NCI-H2227 (cell line): ENCODE measurements around the gene NTF4.
"Not testable (repeated sequence)": the region's sequence is repeated elsewhere in the genome, so short reads cannot be mapped to it uniquely, and the experiment has no call there.

ENCODE experiments used
- DNase-seq: peaks from one replicate; lab custom pipeline; 2025; ENCODE audit not compliant: unreplicated experiment; lab: John Stamatoyannopoulos, UW

NTF4 gene

GRCh38 chr19:49057636-49058234 lies 6.9 kb downstream of the NTF4 start, which contains the start of gene CGB7:
TSS of gene CGB7 (minus strand) at chr19:49057749. CDS start at chr19:49055375, 2,374 bp downstream.
- DNase-seq: peak; percentile 56

DNA sequence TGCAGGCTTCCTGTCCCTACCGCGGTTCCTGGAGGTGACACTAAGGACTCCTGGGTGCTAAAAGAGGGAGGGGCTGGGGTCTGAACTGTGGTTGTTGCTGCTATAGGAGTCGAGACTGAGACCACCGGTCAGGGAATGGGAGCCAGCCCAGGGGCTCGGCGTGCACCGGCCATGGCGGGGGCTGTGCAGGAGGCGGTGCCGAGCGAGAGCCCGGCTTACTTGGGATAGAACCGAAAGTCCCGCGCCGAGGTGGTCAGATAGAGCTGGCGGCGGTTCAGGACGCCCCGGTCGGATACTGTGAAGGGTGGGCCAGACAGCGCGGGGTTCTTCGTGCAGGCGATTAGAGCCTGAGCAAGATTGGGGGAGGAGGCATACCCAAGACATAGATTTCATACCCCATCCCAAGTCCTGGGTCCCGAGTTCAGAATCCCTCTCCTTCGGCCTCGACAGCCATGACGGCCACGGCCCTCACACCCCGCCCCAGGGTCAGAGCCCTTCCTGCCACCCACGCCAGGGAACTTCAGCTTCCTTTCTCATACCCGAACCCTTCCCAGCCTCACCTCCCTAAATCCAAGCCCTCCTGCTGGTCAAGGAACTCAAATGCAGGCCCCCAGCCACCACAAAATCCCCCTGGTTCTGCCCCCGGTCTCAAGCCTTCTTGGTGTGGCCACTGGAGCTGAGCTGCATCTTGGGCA lies 7.6 kb downstream of the NTF4 start:
- DNase-seq: not testable (repeated sequence)

GRCh38 chr19:49056101-49056901 lies 8.3 kb downstream of the NTF4 start:
- peak; percentile 59 for DNase-seq

GRCh38 chr19:49050376-49051033 lies 14.1 kb downstream of the NTF4 start:
- DNase-seq: not testable (repeated sequence)

DNA sequence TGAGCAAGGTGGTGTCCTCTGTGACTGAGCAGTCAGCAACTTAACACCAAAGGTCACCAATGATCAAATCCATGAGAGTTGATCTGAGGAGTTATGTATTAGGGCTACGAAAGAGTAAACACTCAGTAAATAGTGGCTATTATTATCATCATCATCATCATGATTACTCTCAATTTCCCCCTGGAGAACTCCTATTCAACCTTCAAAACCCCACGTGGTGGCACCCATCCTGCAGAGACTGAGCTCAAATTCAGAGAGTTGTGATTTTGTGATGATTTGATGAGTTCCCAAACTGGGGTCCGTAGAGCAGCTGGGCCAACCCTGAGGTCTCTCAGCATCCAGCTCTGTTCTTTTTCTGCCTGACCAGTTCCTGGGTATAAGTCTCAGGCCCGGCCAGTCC lies 14.8 kb downstream of the NTF4 start:
- DNase-seq: not testable (repeated sequence)

DNA sequence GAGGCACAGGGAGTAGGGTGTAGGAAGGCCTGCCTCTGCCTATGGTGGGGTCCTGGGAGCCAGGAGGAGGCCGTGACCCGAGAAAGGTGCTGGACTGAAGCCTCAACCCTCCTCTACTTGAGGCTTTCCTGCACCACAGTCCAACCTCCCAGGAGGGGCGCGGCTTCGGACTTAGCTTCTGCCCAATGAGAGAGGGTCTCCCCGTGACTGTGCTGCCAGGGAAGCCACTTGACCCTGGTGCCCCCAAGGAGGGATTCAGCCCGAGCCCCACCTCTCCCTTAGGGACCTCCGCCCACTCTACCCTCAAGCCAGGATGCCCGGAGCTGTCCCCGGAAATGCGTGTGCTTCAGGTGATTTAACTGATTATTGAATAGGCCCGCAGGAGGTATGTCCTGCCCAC lies 15.6 kb downstream of the NTF4 start, which contains the start of gene CGB8:
CGB8 (minus strand) TSS at position 101 of the 400 bp plus-strand sequence. CDS start 372 bp downstream, outside the sequence.
- not testable (repeated sequence) for DNase-seq

GRCh38 chr19:49043548-49043947 lies 21.1 kb downstream of the NTF4 start, which contains the start of gene CGB5:
TSS of gene CGB5 (plus strand) at chr19:49043848. CDS start at chr19:49044210, 362 bp downstream.
- DNase-seq: not testable (repeated sequence)

DNA sequence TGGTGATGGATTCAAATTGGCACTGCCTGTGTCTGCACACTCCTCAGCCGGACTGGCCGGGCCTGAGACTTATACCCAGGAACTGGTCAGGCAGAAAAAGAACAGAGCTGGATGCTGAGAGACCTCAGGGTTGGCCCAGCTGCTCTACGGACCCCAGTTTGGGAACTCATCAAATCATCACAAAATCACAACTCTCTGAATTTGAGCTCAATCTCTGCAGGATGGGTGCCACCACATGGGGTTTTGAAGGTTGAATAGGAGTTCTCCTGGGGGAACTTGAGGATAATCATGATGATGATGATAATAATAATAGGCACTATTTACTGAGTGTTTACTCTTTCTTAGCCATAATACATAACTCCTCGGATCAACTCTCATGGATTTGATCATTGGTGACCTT lies 22.0 kb downstream of the NTF4 start:
- DNase-seq: not testable (repeated sequence)

DNA sequence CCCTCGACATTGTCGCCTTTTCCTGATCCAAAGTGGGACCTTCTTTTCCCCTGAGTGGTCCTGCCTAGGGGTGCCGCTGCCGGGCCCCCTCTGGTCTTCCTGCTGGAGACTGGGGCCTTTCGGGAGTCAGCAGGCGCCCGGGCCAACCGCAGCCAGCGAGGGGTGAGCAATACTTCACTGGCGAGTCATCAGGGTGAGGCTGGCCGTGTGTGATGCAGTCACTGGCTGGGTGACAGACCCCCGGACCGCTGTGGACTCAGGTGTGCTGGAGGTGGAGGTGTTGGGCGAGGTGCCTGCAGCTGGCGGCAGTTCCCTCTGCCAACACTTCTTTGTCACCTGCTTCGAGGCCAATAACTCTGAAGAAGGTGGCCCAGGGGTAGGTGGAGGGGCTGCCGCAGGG lies 22.4 kb downstream of the NTF4 start:
- DNase-seq: no peak

DNA sequence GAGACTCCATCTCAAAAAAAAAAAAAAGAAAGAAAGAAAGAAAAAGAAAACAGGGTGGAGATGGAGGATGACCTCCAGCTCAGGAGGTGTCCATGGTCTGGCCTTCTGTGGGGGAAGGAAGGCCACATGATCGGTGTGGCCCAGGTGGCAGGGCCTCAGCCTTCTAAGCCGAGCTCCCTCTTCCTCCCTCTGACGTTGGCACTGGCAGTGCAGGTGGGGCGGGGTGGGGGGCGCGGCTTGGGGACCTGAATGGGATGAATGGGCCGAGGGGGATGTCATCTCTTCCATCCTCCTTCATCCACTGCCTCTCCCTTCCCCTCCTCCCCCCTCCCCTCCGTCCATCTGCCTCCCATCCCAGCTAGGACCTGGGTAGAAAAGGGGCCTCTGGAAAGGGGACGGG lies 24.9 kb downstream of the NTF4 start:
- DNase-seq: not testable (repeated sequence)

DNA sequence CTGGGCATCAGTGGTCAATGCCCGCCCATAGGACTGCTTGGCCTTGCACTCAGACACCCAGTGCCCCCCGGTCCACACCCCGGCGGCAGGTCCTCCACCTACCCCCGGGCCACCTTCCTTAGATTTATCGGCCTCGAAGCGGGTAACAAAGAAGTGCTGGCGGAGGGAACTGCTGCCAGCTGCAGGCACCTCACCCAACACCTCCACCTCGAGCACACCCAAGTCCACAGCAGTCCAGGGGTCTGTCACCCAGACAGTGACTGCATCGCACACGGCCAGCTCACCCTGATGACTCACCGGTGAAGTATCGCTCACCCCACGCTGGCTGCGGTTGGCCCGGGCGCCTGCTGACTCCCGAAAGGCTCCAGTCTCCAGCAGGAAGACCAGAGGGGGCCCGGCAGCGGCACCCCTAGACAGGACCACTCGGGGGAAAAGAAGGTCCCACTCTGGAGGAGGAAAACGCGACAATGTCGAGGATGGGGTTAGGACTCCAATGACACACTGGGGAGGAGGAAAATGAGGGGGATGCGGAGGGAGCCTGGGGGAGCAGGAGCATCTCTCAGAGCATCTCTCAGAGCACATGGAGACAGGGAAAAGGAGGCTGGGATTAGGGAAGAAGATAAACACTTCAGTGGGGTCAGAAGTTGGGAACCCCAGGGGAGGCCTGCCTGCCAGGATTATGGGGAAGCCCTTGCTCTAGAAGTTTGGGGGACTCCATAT lies 25.9 kb downstream of the NTF4 start:
- DNase-seq: not testable (repeated sequence)

GRCh38 chr19:49038111-49038510 lies 26.5 kb downstream of the NTF4 start:
- DNase-seq: not testable (repeated sequence)

DNA sequence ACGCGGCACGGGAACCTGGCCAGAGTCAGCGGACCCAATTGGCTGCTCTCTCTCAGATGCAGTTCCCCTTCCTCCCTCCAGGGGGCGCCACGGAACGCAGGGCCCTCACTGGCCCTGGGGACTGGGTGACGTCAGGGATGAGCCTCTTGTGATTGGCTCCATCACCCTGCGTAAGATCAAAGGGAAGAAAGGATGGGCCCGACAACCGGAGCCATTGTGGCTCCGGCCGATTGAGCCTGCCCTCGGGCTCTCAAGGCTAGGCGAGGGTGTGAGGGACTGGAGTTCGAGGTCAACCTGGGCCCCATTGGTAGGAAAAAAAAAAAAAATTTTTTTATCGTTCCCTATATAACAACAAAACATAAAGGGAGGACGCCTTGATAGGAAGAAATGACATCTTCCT lies 27.8 kb downstream of the NTF4 start, which contains the start of gene CGB1:
CGB1 (minus strand) TSS at position 81 of the 400 bp plus-strand sequence. CDS start 184 bp downstream, outside the sequence.
- peak; percentile 52 for DNase-seq

- not testable (repeated sequence) for DNase-seq
Observed at GRCh38 chr19:49031642-49032301, 32.8 kb downstream of the NTF4 start, which contains the start of gene CGB2. TSS of gene CGB2 (plus strand) at chr19:49031890. CDS start at chr19:49032096, 206 bp downstream.

DNA sequence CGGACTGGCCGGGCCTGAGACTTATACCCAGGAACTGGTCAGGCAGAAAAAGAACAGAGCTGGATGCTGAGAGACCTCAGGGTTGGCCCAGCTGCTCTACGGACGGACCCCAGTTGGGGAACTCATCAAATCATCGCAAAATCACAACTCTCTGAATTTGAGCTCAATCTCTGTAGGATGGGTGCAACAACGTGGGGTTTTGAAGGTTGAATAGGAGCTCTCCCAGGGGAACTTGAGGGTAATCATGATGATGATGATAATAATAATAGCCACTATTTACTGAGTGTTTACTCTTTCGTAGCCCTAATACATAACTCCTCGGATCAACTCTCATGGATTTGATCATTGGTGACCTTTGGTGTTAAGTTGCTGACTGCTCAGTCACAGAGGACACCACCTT lies 34.3 kb downstream of the NTF4 start:
- not testable (repeated sequence) for DNase-seq

- not testable (repeated sequence) for DNase-seq
Observed at GRCh38 chr19:49029749-49030148, 34.9 kb downstream of the NTF4 start.

DNA sequence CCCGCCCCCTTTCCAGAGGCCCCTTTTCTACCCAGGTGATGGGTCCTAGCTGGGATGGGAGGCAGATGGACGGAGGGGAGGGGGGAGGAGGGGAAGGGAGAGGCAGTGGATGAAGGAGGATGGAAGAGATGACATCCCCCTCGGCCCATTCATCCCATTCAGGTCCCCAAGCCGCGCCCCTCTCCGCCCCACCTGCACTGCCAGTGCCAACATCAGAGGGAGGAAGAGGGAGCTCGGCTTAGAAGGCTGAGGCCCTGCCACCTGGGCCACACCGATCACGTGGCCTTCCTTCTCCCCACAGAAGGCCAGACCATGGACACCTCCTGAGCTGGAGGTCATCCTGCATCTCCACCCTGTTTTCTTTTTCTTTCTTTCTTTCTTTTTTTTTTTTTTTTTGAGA lies 35.9 kb downstream of the NTF4 start:
- DNase-seq: not testable (repeated sequence)

DNA sequence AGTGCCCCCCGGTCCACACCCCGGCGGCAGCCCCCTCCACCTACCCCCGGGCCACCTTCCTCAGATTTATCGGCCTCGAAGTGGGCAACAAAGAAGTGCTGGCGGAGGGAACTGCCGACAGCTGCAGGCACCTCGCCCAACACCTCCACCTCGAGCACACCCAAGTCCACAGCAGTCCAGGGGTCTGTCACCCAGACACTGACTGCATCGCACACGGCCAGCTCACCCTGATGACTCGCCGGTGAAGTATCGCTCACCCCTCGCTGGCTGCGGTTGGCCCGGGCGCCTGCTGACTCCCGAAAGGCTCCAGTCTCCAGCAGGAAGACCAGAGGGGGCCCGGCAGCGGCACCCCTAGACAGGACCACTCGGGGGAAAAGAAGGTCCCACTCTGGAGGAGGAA lies 39.0 kb downstream of the NTF4 start:
- DNase-seq: not testable (repeated sequence)

DNA sequence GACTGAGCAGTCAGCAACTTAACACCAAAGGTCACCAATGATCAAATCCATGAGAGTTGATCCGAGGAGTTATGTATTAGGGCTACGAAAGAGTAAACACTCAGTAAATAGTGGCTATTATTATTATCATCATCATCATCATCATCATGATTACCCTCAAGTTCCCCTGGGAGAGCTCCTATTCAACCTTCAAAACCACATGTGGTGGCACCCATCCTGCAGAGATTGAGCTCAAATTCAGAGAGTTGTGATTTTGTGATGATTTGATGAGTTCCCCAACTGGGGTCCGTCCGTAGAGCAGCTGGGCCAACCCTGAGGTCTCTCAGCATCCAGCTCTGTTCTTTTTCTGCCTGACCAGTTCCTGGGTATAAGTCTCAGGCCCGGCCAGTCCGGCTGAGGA lies 39.5 kb downstream of the NTF4 start:
- DNase-seq: not testable (repeated sequence)
